BE2C (cell line): ENCODE data around the gene RAVER1.
"Not testable (repeated sequence)": the region's sequence is repeated elsewhere in the genome, so short reads cannot be mapped to it uniquely, and the experiment has no call there.

Source experiments
- DNase-seq: peaks from one replicate; pipeline ENCODE4 v3.0.0-alpha.2; 2020
- H3K27me3 ChIP-seq: fragments of 250-450 bp; sonication (Bioruptor Pico); 2 replicates; pipeline ENCODE4 v1.5.1; 2020; ENCODE audit warnings: mild to moderate bottlenecking
- H3K36me3 ChIP-seq: fragments of 250-450 bp; sonication (Bioruptor Pico); 2 replicates; pipeline ENCODE4 v1.5.1; 2020; ENCODE audit warnings: mild to moderate bottlenecking
- H3K4me1 ChIP-seq: fragments of 250-450 bp; sonication (Bioruptor Pico); 2 replicates; pipeline ENCODE4 v1.5.1; 2020
- H3K4me3 ChIP-seq: 2 replicates; pipeline ENCODE4 v1.5.1; 2011; ENCODE audit warnings: low read depth, low read length
- H3K9me3 ChIP-seq: fragments of 250-450 bp; sonication (Bioruptor Pico); 2 replicates; pipeline ENCODE4 v1.5.1; 2020
- CTCF ChIP-seq: IDR thresholded peaks from 2 replicates; pipeline ENCODE4 v1.5.1; 2012; ENCODE audit warnings: mild to moderate bottlenecking, low read depth, low read length

The RAVER1 gene

GRCh38 chr19:10284065-10284959 is 49.0 kb downstream of the RAVER1 start:
- no peak for DNase-seq

GRCh38 chr19:10283301-10284064 is 49.8 kb downstream of the RAVER1 start:
- Histone ChIP-seq H3K27me3 (peaks cover 13% of the 10 kb centered on the region), H3K36me3 (no peaks in the 10 kb centered on the region), H3K4me3 (no peak overlapping the region), H3K9me3 (no peaks in the 10 kb centered on the region), H3K4me1 (no peaks in the 10 kb centered on the region)
- no peak for TF ChIP-seq CTCF
- no peak for DNase-seq

More at GRCh38 chr19:10284065-10284959, 49.0 kb downstream of the RAVER1 start:
- Histone ChIP-seq H3K36me3 (no peaks in the 10 kb centered on the region), H3K9me3 (no peaks in the 10 kb centered on the region), H3K4me1 (no peaks in the 10 kb centered on the region), H3K27me3 (peaks cover 19% of the 10 kb centered on the region), H3K4me3 (no peak overlapping the region)
- no peak for TF ChIP-seq CTCF

GRCh38 chr19:10282043-10282442 is 51.3 kb downstream of the RAVER1 start:
- not testable (repeated sequence) for DNase-seq, H3K9me3 ChIP-seq

GRCh38 chr19:10279737-10280442 is 53.4 kb downstream of the RAVER1 start:
- no peak for DNase-seq
- TF ChIP-seq CTCF, result no peak
- H3K4me3 ChIP-seq, result no peak overlapping the region
- H3K27me3 ChIP-seq, result peaks cover 27% of the 10 kb centered on the region
- no peaks in the 10 kb centered on the region for H3K9me3 ChIP-seq
- no peaks in the 10 kb centered on the region for H3K36me3 ChIP-seq
- no peaks in the 10 kb centered on the region for H3K4me1 ChIP-seq

More at GRCh38 chr19:10282043-10282442, 51.3 kb downstream of the RAVER1 start:
- not testable (repeated sequence) for H3K27me3 ChIP-seq, H3K36me3 ChIP-seq, H3K4me1 ChIP-seq, H3K4me3 ChIP-seq

- H3K36me3 ChIP-seq, result no peaks in the 10 kb centered on the region
- TF ChIP-seq CTCF, result no peak
Observed at GRCh38 chr19:10278935-10279334, 54.4 kb downstream of the RAVER1 start.

More at GRCh38 chr19:10278935-10279334, 54.4 kb downstream of the RAVER1 start:
- DNase-seq, result no peak
- peaks cover 36% of the 10 kb centered on the region for H3K27me3 ChIP-seq
- no peaks in the 10 kb centered on the region for H3K4me1 ChIP-seq
- no peaks in the 10 kb centered on the region for H3K9me3 ChIP-seq
- H3K4me3 ChIP-seq, result no peak overlapping the region
